GDM1 (cell line): ENCODE data around the gene ATE1.

Source experiments
- DNase-seq: peaks from one replicate; lab custom pipeline; 2025; lab: John Stamatoyannopoulos, UW

The ATE1 gene

DNA sequence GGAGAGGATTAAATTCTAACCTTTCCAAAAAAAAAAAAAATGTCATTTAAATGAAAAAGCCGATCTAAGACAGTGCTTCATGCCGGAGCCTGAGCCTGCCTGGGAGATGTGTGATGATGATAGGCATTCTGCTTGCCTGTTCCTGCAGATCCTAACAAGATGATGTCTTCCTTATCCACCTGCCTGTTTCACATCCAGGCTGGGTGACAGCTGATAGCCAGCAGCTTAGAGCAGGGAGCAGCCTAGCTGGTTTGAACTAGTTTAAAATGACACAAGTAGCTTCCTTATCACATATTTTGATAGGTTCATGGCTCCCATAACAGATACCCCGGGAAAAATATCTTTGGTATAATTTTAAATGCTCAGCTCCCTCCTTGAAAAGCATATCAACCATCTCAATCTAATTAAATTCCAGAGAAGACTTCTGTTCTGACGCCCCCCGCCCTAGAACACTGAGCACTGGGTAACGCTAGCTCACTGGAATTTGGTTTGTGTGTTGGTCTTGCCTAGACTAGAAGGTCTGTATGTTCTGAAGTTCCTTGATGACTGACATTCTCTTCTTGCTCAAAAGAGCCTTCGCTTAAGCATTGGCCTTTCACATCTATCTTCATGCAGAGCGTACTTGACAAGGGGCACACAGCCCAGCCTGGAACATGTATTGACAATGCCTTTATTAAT lies 232.7 kb downstream of the ATE1 start:
- DNase-seq, result no peak

DNA sequence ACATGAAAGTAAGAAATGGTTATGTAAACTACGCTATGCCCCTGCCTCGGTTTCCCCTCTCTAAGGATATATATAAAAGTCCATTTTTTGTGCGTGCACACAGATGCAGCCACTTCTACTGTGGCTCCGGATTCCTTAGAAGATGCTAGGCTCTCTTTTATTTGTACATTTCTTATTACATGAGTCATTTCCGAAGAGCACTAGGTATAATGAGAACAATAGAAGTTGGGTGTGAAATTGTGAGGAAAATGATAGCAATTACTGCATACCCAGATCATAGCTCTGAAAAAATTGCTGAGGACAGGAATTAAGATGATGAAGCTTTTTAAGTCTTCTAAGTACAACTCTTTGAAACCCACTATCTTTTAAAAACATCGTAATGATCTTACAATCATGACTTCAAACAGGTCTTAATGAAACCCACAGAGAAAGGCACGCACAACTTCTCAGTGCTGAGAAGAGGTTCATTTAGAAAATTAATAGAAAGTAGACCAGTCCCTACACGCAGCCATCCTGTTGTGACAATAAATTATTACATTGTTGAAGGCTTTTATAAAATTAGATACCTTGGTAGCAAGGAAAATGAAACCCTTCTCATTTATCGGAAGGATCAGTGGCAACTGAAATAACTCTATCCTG lies 233.4 kb downstream of the ATE1 start:
- no peak for DNase-seq

DNA sequence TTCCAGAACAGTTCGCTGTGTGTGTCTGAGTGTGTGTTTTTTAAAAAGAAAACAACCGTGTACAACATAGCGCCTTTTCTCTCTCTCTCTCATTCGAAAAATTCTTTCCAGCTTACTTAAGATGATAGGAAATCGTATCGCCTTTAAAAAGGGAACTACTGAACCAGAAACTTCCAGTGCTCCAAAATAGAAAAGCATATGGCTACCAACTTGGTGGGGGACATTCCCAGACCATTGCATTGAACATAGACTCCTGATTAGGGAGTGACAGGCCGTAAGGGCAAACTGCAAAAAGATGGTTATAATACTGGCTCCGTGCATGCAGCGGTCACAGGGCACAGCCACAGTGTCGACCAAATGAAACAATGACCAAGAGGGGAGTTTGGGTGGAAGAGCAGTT lies 235.2 kb downstream of the ATE1 start:
- no peak for DNase-seq

DNA sequence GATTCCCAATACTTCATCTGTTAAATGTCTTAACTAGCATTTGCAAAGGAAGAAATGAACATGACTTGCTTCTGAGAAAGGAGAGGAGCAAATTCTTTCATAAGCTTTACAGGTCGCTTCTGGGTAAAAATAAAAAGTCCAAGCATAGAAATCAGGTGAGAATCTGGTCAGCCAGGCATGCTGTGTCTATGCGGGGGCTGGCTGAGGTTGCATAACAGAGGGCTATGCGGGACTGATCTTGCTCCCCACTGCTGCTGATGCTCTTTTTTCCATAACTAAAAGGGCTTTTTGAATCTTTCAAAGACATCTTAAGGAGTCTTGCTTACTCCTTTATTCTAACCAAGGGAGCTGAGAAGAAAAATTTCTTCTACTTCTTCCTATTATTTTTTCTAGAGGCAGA lies 236.9 kb downstream of the ATE1 start:
- DNase-seq, result no peak
